ENCODE measurements around the gene SLC16A5. TPM values are rescaled to one million over a fixed set of nuclear protein-coding genes. Genes with fewer than 3 reads are reported as not detected.
"Not testable (repeated sequence)": the region's sequence is repeated elsewhere in the genome, so short reads cannot be mapped to it uniquely, and the experiment has no call there.

SLC16A5 gene
- total RNA-seq, 1 experiment from 2014 or later = 0.07 TPM

DNA sequence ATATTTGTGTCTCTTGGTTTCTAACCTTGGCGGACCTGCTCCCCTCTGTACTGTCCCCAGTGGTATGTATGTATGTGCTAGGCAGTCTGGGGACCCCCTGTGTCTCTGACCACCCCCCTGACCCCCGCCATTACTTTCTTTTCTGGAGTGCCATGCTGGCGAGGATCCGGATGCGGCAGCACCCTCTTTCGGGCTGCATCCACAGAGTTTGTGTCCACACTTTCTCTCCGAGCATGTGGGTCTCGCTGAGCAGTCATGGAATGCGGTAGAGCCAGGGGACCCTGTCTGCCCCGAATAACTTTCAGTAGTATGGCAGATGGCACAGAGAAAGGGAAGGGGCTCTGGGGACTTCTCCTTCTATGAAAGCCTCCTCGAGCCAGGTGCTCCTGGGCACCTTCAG is 23.7 kb upstream of the SLC16A5 start:
- DNase-seq (ENCODE audit: low read depth) = no peak

GRCh38 chr17:75064460-75064859 is 23.3 kb upstream of the SLC16A5 start:
- DNase-seq (ENCODE audit: low read depth) = no peak

DNA sequence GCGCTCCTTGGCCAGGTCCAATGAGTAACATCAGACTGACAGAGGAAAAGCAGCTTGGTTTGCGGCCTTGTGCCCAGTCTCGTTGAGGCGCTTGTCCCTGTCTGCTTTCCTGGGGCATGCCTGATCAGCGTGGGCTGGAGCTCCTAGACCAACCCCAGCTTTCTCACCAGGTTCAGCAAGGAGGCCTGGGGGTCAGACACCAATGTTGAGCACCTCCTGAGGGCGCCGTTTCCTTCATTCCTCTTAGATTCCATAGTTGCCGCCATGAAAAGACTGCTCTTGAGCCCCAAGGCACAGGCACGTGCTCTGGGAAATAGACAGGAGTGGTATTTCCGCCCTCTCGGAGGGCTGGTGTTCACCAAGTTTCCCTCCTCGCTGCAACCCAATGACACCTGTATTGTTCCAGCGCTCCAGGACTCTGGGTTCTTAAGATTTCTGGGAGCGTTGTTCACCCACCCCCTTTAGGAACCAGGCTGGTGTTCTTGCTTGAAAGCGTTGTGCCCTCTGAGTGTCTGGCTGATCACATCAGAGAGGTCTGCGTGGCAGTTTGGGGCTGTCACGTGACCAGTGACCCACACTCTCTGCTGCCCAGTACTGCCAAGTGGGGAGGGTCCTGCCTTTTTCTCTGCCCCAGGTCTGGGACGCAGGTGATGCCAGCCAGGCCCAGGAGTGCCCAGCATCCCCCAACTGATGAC is 22.7 kb upstream of the SLC16A5 start:
- DNase-seq (ENCODE audit: low read depth) = no peak

DNA sequence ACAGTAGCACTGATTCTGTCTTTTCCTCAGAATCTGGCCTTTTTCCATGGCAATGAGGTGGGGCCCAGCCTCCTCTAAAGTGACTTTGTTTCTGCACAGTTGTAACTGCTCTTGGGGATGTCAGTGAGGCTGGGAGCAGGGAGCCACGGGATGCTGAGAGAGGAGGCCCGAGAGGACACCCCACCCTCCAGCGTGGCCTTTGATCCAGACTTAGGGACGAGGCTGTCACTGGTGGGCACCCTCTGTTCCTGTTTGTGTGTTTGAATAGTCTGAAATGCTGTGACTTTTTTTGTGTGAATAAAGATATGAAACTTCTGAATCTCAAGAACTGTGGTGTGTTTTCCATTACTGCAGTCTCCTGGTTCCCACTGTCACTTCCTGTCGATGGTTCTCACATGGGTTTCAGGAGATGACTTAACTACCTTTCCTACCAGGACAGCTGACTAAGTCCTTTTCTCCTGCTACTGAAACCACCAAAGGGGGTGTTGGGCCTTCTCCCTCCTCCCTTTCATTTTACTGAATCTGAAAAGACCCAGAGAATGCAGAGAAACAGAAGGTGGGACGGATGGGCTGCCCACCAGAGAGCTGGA is 22.1 kb upstream of the SLC16A5 start:
- DNase-seq (ENCODE audit: low read depth) = peak; percentile 40

- DNase-seq (ENCODE audit: low read depth) = peak; percentile 32
Observed at GRCh38 chr17:75067856-75068255, 19.9 kb upstream of the SLC16A5 start.

DNA sequence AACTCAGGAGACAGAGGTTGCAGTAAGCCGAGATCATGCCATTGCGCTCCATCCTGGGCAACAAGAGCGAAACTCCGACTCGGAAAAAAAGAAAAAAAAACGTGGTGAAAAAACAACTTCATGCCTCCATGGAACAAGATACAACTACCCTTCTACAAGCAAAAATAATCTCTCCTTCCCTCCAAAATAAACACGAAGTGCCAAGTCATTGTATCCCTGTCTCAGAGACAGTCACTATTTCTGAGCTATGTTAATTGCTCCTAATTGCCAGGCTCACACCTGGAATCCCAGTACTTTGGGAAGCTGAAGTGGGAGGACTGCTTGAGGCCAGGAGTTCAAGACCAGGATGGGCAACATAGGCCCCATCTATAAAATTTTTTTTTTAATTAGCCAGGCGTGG is 19.0 kb upstream of the SLC16A5 start:
- DNase-seq (ENCODE audit: low read depth) = no peak

DNA sequence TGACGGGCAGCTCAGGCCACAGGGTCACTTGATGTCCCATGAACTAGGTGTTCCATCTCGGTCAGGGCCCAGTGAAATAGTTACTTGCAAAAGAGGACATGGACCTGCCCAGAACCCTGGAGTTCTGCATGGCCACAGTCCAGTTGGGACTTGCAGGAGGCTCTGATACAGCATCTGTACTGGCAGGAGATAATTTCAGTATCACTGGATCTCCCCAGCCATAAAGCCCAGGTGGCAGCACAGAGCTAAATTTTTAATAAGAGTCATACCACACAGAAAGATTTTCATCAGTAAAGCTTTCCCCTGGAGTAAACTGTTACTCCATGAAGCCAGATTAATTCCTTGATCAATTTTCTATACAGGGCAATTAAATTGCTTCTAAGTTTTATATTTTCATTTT is 18.0 kb upstream of the SLC16A5 start:
- peak; percentile 44 for DNase-seq (ENCODE audit: low read depth)

DNA sequence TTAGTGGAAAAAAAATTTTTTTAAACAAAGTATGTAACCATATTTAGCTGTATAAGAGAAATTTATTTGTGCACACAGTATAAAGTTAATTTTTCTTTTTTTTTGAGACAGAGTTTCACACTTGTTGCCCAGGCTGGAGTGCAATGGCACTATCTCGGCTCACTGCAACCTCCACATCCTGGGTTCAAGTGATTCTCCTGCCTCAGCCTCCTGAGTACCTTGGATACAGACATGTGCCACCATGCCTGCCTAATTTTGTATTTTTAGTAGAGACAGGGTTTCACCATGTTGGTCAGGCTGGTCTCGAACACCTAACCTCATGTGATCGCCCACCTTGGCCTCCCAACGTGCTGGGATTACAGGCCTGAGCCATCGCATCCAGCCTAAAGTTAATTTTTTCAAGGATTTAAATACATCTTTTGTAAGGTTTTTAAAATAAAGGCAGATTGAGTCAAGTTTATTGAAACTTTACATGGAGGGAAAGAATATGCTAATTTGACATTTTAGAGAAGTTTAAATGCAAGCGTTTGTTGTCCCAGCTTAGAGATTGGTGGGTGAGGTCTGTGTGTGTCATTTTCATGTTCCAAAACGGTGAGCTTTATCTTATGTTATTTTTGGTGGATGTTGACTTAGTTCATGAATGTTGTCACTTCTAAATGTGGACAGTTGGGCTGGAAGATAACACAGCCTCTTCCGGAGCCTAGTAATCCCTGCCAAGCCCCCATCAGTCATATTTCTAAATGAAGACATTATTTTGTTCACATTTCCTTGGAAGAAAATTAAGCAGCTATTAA is 16.1 kb upstream of the SLC16A5 start:
- DNase-seq (ENCODE audit: low read depth) = not testable (repeated sequence)

- not testable (repeated sequence) for DNase-seq (ENCODE audit: low read depth)
Observed at GRCh38 chr17:75072909-75073308, 14.8 kb upstream of the SLC16A5 start.

DNA sequence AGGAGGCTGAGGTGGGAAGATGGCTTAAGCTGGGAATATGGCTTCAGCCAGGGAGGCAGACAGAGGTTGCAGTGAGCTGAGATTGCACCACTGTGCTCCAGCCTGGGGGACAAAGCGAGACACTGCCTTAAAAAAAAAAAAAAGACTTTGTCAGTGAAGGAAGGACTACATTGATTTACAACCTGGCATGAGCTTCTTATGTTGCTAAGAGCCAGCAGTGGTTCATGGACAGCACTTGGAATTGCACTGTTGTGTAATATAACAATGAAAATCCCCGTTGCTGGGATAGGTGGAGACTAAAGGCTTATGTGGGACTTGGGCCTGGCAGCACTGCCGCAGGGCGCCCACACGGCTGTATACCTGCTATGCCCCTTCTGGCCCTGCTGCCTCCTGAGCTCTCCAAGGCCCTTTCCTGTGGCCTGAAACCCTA is 14.1 kb upstream of the SLC16A5 start:
- no peak for DNase-seq (ENCODE audit: low read depth)

DNA sequence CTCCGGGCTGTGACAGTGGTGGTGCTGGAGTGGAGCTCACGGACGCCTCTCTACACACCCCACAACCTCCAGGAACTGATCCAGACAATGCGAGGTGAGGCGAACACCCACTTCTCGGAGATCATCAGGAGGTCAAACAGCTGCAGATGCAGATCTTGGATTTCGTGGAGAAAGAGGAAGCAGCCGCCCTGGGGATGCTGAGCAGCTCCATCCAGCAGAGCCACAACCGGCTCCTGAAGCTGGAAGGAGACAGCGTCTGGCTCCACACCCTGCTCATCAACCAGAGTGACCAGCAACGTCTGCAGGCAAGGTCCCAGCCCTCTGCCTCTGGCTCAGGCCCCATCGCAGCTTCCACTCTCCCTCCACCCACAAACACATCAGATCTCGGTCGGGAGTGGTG is 13.2 kb upstream of the SLC16A5 start:
- DNase-seq (ENCODE audit: low read depth) = no peak

DNA sequence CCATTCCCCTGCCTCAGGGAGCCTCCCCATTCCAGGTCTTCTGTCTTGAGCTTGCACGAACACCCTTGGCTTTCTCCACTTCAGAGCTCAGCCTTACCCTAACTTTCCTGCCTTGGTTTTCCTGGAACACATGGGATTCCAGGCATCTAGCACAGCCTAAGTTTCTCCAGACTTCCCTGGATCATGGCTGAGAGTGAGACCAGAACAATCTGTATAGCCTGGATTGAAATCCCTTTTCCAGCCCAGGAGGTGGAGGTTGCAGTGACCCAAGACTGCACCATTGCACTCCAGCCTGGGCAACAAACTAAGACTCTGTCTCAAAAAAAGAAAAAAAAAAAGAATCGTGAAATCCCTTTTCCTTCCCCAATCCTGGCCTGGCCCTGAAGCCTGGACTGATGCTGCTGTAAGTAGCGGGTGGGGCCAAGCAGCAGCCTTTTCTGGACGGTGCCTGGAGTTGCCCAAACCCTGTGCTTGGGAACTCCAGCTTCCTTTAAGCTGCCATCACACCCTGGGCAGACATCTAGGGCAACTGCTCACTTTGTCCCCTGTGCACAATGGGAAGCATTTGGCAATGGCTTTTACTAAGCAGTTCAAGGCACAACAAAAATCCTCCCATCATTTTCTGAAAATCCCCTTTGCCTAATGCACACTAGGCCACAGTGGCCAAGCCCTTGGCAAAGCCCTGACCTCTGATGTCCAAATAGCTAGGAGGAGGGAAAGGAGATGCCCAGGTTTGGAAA is 12.0 kb upstream of the SLC16A5 start:
- no peak for DNase-seq (ENCODE audit: low read depth)

DNA sequence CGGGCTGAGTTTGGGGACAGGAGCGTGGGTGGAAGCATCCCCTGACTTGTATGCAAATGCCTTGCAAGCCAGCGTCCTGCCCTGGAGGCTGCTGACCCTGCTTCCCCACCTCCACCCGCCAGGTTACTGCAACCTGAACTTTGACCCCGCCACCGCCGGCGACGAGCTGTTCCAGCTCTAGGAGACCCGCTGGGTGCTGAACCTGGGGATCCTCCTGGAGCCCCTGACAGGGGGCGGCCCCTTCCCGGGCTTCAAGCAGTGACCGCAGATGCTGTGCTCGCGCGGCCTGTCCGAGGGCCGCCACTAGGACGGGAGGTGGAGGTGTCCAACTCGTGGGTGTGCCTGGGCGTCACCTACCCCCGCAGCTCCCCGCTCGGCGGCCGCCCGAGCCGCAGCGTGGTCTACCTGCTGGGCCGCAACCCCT is 10.7 kb upstream of the SLC16A5 start:
- no peak for DNase-seq (ENCODE audit: low read depth)

DNA sequence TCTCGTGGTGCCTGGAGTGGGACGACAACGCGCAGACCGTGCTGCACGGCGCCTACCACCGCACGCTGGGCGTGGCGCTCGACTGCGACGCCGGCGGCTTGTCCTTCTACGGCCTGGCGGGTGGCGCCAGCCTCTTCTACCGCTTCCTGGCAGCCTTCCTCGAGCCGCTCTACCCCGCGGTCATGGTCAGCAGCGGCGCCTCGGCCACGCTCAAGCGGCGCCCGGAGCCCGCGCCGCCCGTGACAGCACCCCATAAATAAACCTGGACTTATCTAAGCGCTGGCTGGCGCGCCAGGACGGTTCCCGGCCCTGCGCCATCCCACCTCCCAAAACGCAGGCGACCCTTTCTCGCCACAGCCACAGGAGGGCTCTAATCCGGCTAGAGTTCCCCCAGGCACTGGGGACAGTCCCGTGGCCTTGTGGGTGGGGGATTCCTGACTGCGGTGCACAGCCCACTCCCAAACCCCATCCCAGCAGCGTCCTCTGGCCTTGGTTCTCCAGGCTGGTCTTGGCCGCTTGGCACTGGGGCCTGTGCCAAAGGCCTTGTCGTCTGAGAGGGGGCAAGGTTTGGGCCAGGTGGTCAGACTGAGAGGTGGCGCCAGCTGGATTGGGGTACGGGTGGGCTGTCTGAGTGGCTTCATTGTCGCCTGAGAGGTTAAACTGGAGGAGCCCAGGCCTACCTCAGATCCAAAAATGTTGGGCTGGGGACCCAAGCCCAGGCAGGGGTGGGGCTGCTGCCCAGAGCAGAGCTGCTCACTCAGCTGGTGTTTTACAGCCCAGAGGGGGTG is 10.1 kb upstream of the SLC16A5 start:
- no peak for DNase-seq (ENCODE audit: low read depth)

DNA sequence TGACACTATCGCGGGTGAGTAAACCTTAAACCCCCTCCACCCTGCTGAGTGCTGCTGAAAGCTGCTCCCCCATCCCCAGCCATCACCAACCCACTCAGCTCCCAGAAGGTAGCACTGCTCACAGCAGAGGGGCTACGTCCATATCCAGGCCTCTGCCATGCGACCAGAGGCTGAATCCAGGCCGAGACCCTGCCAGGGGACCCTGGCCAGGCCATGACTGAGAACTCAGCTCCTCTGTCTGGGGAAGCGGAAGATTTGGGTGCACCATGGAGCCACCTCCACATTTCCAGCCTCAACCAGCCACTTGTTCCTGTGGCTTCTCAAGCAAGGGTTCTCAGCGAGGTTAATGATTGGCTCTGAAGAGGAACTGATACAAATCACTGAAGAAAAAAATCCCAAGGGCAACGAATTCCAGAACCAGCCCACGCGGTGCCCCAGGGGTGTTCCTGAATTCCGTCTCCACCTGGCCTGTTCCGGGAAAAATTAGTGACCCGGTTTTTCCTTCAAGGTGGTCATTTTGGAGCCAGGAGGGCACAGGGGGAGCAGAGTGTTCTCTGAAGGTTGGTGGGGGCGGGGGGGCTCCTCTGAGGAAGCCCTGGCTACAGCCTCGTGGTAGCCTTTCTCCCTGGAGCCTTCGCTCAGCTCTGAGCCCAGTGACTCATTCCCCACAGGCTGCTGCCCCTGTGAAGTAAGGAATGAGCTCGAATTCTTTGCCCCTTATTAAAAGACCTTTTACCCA is 9.3 kb upstream of the SLC16A5 start:
- DNase-seq (ENCODE audit: low read depth) = peak; percentile 81

DNA sequence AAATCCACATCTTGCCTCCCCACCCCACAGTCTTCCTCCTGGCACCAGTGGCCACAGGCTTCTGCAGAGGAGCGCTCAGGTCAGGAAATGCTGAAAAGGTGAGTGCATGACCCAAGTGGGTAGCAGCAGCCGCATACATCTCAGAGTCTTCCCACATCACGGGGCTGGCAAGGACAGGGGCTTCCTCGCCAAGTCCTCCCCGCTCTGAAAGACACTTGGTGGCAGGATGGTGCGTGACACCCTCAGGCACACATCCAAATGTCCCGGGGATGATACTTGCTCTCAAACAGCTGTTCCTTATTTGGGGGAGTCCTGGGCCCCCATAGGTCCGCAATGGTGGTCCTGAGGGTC is 8.8 kb upstream of the SLC16A5 start:
- DNase-seq (ENCODE audit: low read depth) = no peak

GRCh38 chr17:75081611-75082540 is 5.9 kb upstream of the SLC16A5 start:
- no peak for DNase-seq (ENCODE audit: low read depth)

DNA sequence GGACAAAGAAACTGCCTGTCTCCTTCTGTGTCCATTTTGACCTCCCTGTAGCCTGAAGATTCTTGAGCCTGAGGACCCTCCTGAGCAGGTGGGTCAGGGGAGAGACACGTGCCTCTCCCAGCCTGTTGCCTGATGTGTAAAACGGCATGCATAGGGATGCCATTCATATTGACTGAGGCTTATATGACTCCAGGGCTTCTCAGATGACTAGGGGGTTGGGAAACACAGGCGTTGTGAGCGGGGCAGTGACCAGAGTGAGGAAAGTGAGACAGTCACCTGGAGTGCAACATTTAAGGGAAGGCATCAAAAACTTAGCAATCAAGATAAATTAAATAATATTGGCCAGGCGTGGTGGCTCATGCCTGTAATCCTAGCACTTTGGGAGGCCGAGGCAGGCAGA is 5.1 kb upstream of the SLC16A5 start:
- DNase-seq (ENCODE audit: low read depth) = no peak

- peak; percentile 41 for DNase-seq (ENCODE audit: low read depth)
Observed at GRCh38 chr17:75084039-75084660, 3.6 kb upstream of the SLC16A5 start.

Data from M059J (cell line).